GM23248 (cell line): ENCODE measurements around the gene SPNS3. TPM values are rescaled to one million over a fixed set of nuclear protein-coding genes. Genes with fewer than 3 reads are reported as not detected.
A peak's percentile ranks its signal among the peaks of the same experiment; 100 is the strongest.

Experiments
- DNase-seq: peaks from one replicate; pipeline ENCODE4 v3.0.0-alpha.2; 2015
- H2AFZ ChIP-seq: fragments of 200-600 bp; sonication (generic); 2 replicates; pipeline ENCODE4 v1.6.1; 2016; ENCODE audit warnings: antibody characterized with exemption
- H3F3A ChIP-seq: fragments of 200-600 bp; sonication (generic); 2 replicates; pipeline ENCODE4 v1.6.1; 2016; ENCODE audit warnings: mild to moderate bottlenecking, antibody characterized with exemption, mixed run types; ENCODE audit not compliant: insufficient read depth
- H3K27ac ChIP-seq: fragments of 200-600 bp; sonication (generic); 2 replicates; pipeline ENCODE4 v1.5.1; 2016; ENCODE audit warnings: mild to moderate bottlenecking
- H3K27me3 ChIP-seq: fragments of 200-600 bp; sonication (generic); replicated peaks from 2 replicates; pipeline ENCODE4 v1.6.1; 2016; ENCODE audit warnings: mild to moderate bottlenecking; ENCODE audit not compliant: insufficient read depth
- H3K36me3 ChIP-seq: fragments of 200-600 bp; sonication (generic); 2 replicates; pipeline ENCODE4 v1.6.1; 2016; ENCODE audit warnings: low read depth, mild to moderate bottlenecking
- H3K4me1 ChIP-seq: fragments of 200-600 bp; sonication (generic); 2 replicates; pipeline ENCODE4 v1.6.1; 2016; ENCODE audit warnings: mild to moderate bottlenecking; ENCODE audit not compliant: insufficient read depth
- H3K4me2 ChIP-seq: fragments of 200-600 bp; sonication (generic); one replicate; pipeline ENCODE4 v1.6.1; 2016; ENCODE audit warnings: mild to moderate bottlenecking; ENCODE audit not compliant: unreplicated experiment
- H3K4me3 ChIP-seq: fragments of 200-600 bp; sonication (generic); 2 replicates; pipeline ENCODE4 v1.5.1; 2016; ENCODE audit warnings: mild to moderate bottlenecking
- H3K79me2 ChIP-seq: fragments of 200-600 bp; sonication (generic); 2 replicates; pipeline ENCODE4 v1.6.1; 2016; ENCODE audit warnings: mild to moderate bottlenecking; ENCODE audit not compliant: insufficient read depth
- H3K9ac ChIP-seq: fragments of 200-600 bp; sonication (generic); 2 replicates; pipeline ENCODE4 v1.6.1; 2016; ENCODE audit warnings: mild to moderate bottlenecking
- H3K9me2 ChIP-seq: fragments of 200-600 bp; sonication (generic); 2 replicates; pipeline ENCODE4 v1.6.1; 2016; ENCODE audit warnings: mixed run types, mild to moderate bottlenecking, moderate library complexity; ENCODE audit not compliant: insufficient read depth
- H3K9me3 ChIP-seq: fragments of 200-600 bp; sonication (generic); one replicate; pipeline ENCODE4 v1.6.1; 2017; ENCODE audit warnings: low read depth
- H4K20me1 ChIP-seq: fragments of 200-600 bp; sonication (generic); 2 replicates; pipeline ENCODE4 v1.6.0; 2016; ENCODE audit not compliant: insufficient read depth
- EZH2 ChIP-seq: fragments of 200-600 bp; sonication (generic); IDR thresholded peaks from 2 replicates; pipeline ENCODE4 v1.6.1; 2018; ENCODE audit warnings: antibody characterized with exemption, mild to moderate bottlenecking; ENCODE audit not compliant: insufficient read depth, poor library complexity, severe bottlenecking
- EZH2phosphoT487 ChIP-seq: fragments of 200-600 bp; sonication (generic); IDR thresholded peaks from 2 replicates; pipeline ENCODE4 v1.6.1; 2018; ENCODE audit warnings: antibody characterized with exemption, moderate library complexity, mild to moderate bottlenecking, low read depth; ENCODE audit not compliant: insufficient read depth
- WGBS, 2 experiments: methylation state at CpG; one replicate each; pipeline ENCODE4 v1.1.6; 2015 to 2017; ENCODE audit warnings: low lambda C conversion rate in 2 of 2, low coverage in 1 of 2; ENCODE audit errors: missing lambda C conversion rate in 2 of 2; 5-methylcytosine and 5-hydroxymethylcytosine counted together
- in situ Hi-C: fragments of 300-500 bp; cut with MboI; formaldehyde crosslinking; loops from 2 replicates; pipeline ENCODE4 v1.15.0; 2020
- polyA plus RNA-seq: library from polyadenylated mRNA; unstranded; fragments of >200 nt; fragmentation: Nextera tagmentation; extraction: Ambion mirVana; gene quantifications from 2 replicates; pipeline ENCODE4 v1.2.1, GENCODE V29; 2016
- total RNA-seq: library from RNA; depleted of rRNA; stranded (reverse); fragments of >200 nt; shearing (Covaris generic); gene quantifications from 2 replicates; pipeline ENCODE4 v1.2.3, GENCODE V29; 2014

SPNS3 gene
- total and polyA plus RNA-seq, 2 experiments from 2014 or later, result not detected

GRCh38 chr17:4520060-4520893, 86.5 kb downstream of the SPNS3 start:
- 71 to 77% methylated on average over 19 of the region's 19 CpGs for WGBS, 2 experiments
- Histone ChIP-seq H3K4me1 (no peaks in the 10 kb centered on the region), H4K20me1 (no peaks in the 10 kb centered on the region), H2AFZ (no peak overlapping the region), H3K9me2 (no peaks in the 10 kb centered on the region), H3K9ac (no peak overlapping the region), H3K4me3 (no peak overlapping the region), H3K27ac (no peak overlapping the region), H3F3A (no peaks in the 10 kb centered on the region), H3K36me3 (no peaks in the 10 kb centered on the region), H3K4me2 (no peak overlapping the region), H3K79me2 (no peaks in the 10 kb centered on the region), H3K9me3 (no peaks in the 10 kb centered on the region), H3K27me3 (peaks cover 6% of the 10 kb centered on the region; the same call in 1 of the 2 replicates)
- in situ Hi-C loops, result no loop called here
- no peak for DNase-seq
- TF ChIP-seq EZH2 (no peak), EZH2phosphoT487 (no peak)

DNA sequence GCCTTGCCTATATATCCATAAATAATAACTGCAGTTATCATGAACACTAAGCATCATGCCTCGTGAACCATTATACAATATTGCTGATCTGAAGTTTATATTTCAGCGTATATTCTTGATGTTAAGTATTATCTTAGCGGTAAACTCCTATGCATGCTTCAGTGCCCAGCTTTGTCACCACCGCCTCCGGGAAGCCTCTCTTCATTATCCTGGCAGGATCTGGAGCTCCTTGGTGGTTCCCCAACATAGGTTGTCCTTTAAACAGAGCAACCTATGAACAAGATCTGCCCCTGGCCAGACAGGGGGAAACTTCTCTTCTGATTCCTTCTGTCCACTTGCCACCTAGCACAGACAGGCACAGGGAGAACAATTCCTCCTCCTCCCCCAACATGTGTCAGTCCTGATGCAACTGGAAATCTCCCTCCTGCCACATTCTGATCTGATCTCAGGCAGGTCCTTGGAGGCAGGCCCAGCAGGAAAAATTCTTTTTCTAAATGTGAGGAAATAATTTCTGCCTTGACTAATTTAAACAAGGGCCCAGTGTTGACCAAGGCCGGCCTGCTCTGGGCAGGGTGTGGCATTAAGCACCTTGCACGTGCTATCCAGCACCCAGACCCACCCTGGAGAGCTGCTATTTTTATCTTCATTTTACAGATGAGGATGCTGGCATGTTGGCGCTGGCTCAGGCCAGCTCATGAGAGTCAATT, 87.3 kb downstream of the SPNS3 start:
- no peaks in the 10 kb centered on the region for H3F3A ChIP-seq
- DNase-seq, result peak; percentile 30
- no peak overlapping the region for H3K4me2 ChIP-seq
- no peak overlapping the region for H3K9ac ChIP-seq
- TF ChIP-seq EZH2 (no peak), EZH2phosphoT487 (no peak)
- no peaks in the 10 kb centered on the region for H3K79me2 ChIP-seq
- H3K36me3 ChIP-seq, result no peaks in the 10 kb centered on the region
- no peaks in the 10 kb centered on the region for H4K20me1 ChIP-seq
- no peaks in the 10 kb centered on the region for H3K4me1 ChIP-seq
- in situ Hi-C loops, result no loop called here
- 75 to 80% methylated on average over 8 of the region's 8 CpGs for WGBS, 2 experiments
- no peak overlapping the region for H3K4me3 ChIP-seq
- no peaks in the 10 kb centered on the region for H3K9me3 ChIP-seq
- H3K27ac ChIP-seq, result no peak overlapping the region
- peaks cover 9% of the 10 kb centered on the region for H3K27me3 ChIP-seq
- H3K9me2 ChIP-seq, result no peaks in the 10 kb centered on the region
- H2AFZ ChIP-seq, result no peak overlapping the region

- no peak overlapping the region for H3K27ac ChIP-seq
- in situ Hi-C loops, result no loop called here
- no peak for TF ChIP-seq EZH2
- no peak for TF ChIP-seq EZH2phosphoT487
Observed at GRCh38 chr17:4522661-4523060, 88.9 kb downstream of the SPNS3 start.

DNA sequence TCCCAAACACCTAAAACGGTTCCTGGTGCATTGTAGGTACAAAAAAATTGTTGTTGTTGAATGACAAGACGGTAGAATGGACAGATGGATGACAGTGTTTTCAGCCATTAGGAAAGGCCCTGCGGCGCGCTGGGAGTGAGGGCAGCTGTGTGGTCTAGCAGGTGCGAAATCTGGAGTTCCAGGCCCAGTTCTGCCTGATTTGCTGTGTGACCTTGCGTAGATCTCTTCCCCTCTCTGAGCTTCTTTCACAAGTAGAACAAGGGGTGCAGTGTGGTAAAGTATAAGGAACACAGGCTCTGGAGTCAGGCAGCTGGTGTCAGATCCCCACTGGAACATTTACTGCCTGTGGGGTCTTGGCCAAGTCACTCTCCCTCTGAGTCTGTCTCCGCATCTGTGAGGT, 90.2 kb downstream of the SPNS3 start:
- in situ Hi-C loops, result no loop called here
- no peak for TF ChIP-seq EZH2
- no peak for TF ChIP-seq EZH2phosphoT487

More at GRCh38 chr17:4522661-4523060, 88.9 kb downstream of the SPNS3 start:
- Histone ChIP-seq H2AFZ (no peak overlapping the region), H4K20me1 (no peaks in the 10 kb centered on the region), H3K4me1 (no peaks in the 10 kb centered on the region), H3K9me3 (no peaks in the 10 kb centered on the region), H3K79me2 (no peaks in the 10 kb centered on the region), H3K9me2 (no peaks in the 10 kb centered on the region), H3K4me3 (no peak overlapping the region), H3K9ac (no peak overlapping the region), H3K27me3 (peaks cover 19% of the 10 kb centered on the region), H3K36me3 (no peaks in the 10 kb centered on the region), H3K4me2 (no peak overlapping the region), H3F3A (no peaks in the 10 kb centered on the region)
- 63 to 64% methylated on average over 6 of the region's 6 CpGs for WGBS, 2 experiments
- no peak for DNase-seq

More for the DNA sequence above, 90.2 kb downstream of the SPNS3 start:
- H3K27me3 ChIP-seq, result peaks cover 25% of the 10 kb centered on the region
- no peaks in the 10 kb centered on the region for H3K4me1 ChIP-seq
- no peaks in the 10 kb centered on the region for H3F3A ChIP-seq
- no peak overlapping the region for H2AFZ ChIP-seq
- H3K9me3 ChIP-seq, result no peaks in the 10 kb centered on the region
- H3K79me2 ChIP-seq, result no peaks in the 10 kb centered on the region
- no peaks in the 10 kb centered on the region for H3K9me2 ChIP-seq
- H3K4me2 ChIP-seq, result no peak overlapping the region
- no peaks in the 10 kb centered on the region for H3K36me3 ChIP-seq
- no peak overlapping the region for H3K9ac ChIP-seq
- WGBS, 2 experiments, result 75 to 82% methylated on average over 8 of the region's 8 CpGs
- no peak for DNase-seq
- no peak overlapping the region for H3K4me3 ChIP-seq
- H4K20me1 ChIP-seq, result no peaks in the 10 kb centered on the region
- H3K27ac ChIP-seq, result no peak overlapping the region
